ENCODE measurements around the gene ELFN1. TPM values are rescaled to one million over a fixed set of nuclear protein-coding genes. Genes with fewer than 3 reads are reported as not detected.

The ELFN1 gene
- total RNA-seq, 1 donor from 2014 or later = 12.3 TPM

GRCh38 chr7:1703441-1703840, 33.4 kb downstream of the ELFN1 start:
- H3K4me1 Mint-ChIP-seq (ENCODE audit: low read depth) = no peaks in the 10 kb centered on the region
- DNase-seq (ENCODE audit: low spot score, unreplicated experiment) = no peak
- no peak overlapping the region for H3K27ac Mint-ChIP-seq
- TF ChIP-seq, protein P1, sequence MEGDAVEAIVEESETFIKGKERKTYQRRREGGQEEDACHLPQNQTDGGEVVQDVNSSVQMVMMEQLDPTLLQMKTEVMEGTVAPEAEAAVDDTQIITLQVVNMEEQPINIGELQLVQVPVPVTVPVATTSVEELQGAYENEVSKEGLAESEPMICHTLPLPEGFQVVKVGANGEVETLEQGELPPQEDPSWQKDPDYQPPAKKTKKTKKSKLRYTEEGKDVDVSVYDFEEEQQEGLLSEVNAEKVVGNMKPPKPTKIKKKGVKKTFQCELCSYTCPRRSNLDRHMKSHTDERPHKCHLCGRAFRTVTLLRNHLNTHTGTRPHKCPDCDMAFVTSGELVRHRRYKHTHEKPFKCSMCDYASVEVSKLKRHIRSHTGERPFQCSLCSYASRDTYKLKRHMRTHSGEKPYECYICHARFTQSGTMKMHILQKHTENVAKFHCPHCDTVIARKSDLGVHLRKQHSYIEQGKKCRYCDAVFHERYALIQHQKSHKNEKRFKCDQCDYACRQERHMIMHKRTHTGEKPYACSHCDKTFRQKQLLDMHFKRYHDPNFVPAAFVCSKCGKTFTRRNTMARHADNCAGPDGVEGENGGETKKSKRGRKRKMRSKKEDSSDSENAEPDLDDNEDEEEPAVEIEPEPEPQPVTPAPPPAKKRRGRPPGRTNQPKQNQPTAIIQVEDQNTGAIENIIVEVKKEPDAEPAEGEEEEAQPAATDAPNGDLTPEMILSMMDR (IDR thresholded peaks at IDR 0.05; ENCODE audit: unreplicated experiment) = no peak
- peaks cover 24% of the 10 kb centered on the region for H3K36me3 Mint-ChIP-seq (ENCODE audit: insufficient read depth)
- peaks cover 5% of the 10 kb centered on the region for H3K27me3 Mint-ChIP-seq
- H3K9me3 Mint-ChIP-seq (ENCODE audit: low read depth) = peaks cover 14% of the 10 kb centered on the region
- H3K4me3 Mint-ChIP-seq (ENCODE audit: low read depth) = no peak overlapping the region

DNA sequence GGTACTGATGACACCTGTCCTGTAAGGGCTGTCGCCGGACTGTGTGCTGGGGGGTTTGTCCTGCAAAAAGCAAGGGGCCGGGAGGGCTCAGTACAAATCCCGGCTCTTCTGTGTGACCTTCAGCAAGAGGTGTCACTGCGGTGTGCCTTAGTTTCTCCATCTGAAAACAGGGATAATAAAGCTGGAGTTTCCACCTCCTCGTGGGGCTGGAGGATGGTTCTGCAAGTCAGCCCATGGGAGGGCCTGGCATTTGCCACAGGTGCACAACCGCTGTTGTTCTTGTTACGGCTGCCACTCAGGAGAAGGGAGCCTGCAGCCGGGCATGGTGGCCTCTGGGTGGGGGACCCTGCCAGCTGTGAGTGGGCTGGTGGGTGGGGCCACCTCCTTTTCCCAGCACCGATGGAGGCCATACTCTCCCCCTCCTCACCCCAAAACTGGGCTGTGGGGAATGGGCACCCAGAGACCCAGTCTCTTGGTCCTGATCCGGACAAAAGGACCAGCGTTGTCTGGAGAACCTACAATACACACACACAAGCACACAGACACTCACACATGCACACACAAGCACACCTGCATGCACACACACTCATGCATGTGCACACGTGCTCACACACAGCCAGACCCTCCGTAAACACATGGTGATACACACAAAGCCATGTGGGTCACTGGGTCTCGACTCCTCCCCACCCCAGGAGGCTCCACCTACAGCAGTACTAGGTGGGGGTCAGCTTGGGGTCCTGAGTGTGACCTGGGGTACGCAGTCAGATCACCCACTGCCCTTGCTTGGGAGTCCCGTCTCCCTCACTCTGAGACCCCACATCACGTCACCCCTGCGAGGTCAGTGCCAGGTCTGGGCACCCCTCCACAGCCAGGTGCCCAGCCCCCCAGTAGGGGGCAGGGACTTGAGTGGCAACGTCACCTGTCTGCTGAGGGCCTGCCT, 34.1 kb downstream of the ELFN1 start:
- Mint-ChIP-seq H3K27me3 (peaks cover 5% of the 10 kb centered on the region), H3K36me3 (ENCODE audit: insufficient read depth) (peaks cover 23% of the 10 kb centered on the region), H3K4me3 (ENCODE audit: low read depth) (no peak overlapping the region), H3K27ac (no peak overlapping the region), H3K4me1 (ENCODE audit: low read depth) (no peaks in the 10 kb centered on the region), H3K9me3 (ENCODE audit: low read depth) (peaks cover 14% of the 10 kb centered on the region)
- TF ChIP-seq, protein P1 (IDR thresholded peaks at IDR 0.05; ENCODE audit: unreplicated experiment) = no peak
- DNase-seq (ENCODE audit: low spot score, unreplicated experiment) = no peak

GRCh38 chr7:1704811-1705738, 35.0 kb downstream of the ELFN1 start:
- Mint-ChIP-seq H3K4me3 (ENCODE audit: low read depth) (no peak overlapping the region), H3K27ac (no peak overlapping the region), H3K4me1 (ENCODE audit: low read depth) (no peaks in the 10 kb centered on the region), H3K9me3 (ENCODE audit: low read depth) (peaks cover 18% of the 10 kb centered on the region), H3K36me3 (ENCODE audit: insufficient read depth) (peaks cover 32% of the 10 kb centered on the region), H3K27me3 (peaks cover 5% of the 10 kb centered on the region)
- TF ChIP-seq, protein P1 (IDR thresholded peaks at IDR 0.05; ENCODE audit: unreplicated experiment) = no peak
- no peak for DNase-seq (ENCODE audit: low spot score, unreplicated experiment)

DNA sequence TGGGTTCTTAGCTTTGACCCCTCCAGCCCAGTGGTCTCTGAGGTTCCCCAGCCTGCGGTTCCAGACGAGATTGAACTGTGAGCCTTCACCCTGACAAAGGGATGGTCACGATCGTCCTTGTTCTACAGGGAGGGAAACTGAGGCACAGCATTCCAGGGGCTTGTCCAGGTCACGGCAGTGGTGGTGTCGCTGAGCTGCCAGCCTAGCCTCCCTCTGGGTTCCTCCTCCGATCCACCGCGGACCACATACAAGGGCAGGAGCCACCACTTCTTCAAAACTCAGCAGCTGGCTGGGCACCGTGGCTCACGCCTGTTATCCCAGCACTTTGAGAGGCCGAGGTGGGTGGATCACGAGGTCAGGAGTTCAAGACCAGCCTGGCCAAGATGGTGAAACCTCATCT, 35.8 kb downstream of the ELFN1 start:
- peaks cover 15% of the 10 kb centered on the region for H3K9me3 Mint-ChIP-seq (ENCODE audit: low read depth)
- H3K4me1 Mint-ChIP-seq (ENCODE audit: low read depth) = no peaks in the 10 kb centered on the region
- peak; percentile 0 for DNase-seq (ENCODE audit: low spot score, unreplicated experiment)
- H3K27me3 Mint-ChIP-seq = peaks cover 5% of the 10 kb centered on the region
- no peak overlapping the region for H3K4me3 Mint-ChIP-seq (ENCODE audit: low read depth)
- H3K36me3 Mint-ChIP-seq (ENCODE audit: insufficient read depth) = peaks cover 27% of the 10 kb centered on the region
- no peak overlapping the region for H3K27ac Mint-ChIP-seq
- TF ChIP-seq, protein P1 (IDR thresholded peaks at IDR 0.05; ENCODE audit: unreplicated experiment) = no peak

GRCh38 chr7:1706381-1706720, 36.3 kb downstream of the ELFN1 start:
- peaks cover 14% of the 10 kb centered on the region for H3K9me3 Mint-ChIP-seq (ENCODE audit: low read depth)
- no peak for DNase-seq (ENCODE audit: low spot score, unreplicated experiment)
- no peaks in the 10 kb centered on the region for H3K4me1 Mint-ChIP-seq (ENCODE audit: low read depth)
- no peak overlapping the region for H3K4me3 Mint-ChIP-seq (ENCODE audit: low read depth)
- TF ChIP-seq, protein P1 (IDR thresholded peaks at IDR 0.05; ENCODE audit: unreplicated experiment) = no peak
- peaks cover 25% of the 10 kb centered on the region for H3K36me3 Mint-ChIP-seq (ENCODE audit: insufficient read depth)
- no peak overlapping the region for H3K27ac Mint-ChIP-seq
- peaks cover 8% of the 10 kb centered on the region for H3K27me3 Mint-ChIP-seq

Data from progenitor cell of endocrine pancreas (in vitro differentiated cells).